ENCODE data around the gene CDC34.

The CDC34 gene

DNA sequence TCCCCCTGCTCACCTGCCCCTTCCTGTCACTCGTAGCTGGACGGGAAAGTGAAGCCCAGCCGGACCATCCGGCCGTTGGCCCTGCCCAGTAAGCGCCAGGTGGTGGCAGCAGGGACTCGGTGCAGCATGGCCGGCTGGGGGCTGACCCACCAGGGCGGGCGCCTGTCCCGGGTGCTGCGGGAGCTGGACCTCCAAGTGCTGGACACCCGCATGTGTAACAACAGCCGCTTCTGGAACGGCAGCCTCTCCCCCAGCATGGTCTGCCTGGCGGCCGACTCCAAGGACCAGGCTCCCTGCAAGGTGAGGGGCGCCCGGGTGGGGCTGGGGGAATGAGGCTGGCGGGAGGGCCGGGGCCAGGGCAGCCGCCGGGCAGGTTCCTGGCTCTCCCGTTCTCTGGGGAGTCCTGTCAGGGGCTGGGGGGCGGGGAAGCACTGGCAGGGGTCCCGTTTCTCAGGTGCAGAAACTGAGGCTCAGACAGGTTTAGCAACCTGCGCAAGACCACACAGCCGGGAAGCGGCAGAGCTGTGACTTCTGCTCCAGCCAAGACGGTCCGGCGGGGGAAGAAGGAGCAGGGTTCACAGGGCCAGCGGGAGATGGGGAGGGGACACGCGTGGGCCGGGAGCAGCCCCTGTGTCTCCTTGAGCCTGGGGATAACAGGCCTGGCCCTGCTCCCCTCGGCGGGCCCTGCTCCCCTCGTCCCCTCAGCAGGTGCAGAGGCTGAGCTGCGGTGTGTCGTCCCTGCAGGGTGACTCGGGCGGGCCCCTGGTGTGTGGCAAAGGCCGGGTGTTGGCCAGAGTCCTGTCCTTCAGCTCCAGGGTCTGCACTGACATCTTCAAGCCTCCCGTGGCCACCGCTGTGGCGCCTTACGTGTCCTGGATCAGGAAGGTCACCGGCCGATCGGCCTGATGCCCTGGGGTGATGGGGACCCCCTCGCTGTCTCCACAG, 17.6 kb downstream of the CDC34 start:
- no peak overlapping the region for H2AFZ ChIP-seq (ENCODE audit: low read length, unreplicated experiment)
- H3K36me3 ChIP-seq (ENCODE audit: insufficient read depth, low read length) = no peaks in the 10 kb centered on the region
- no peaks in the 10 kb centered on the region for H3K79me2 ChIP-seq (ENCODE audit: control insufficient read depth, insufficient read depth, low read length, unreplicated experiment)
- H3K27ac ChIP-seq (ENCODE audit: low read depth, low read length) = no peak overlapping the region
- no peaks in the 10 kb centered on the region for H3K4me1 ChIP-seq (ENCODE audit: control insufficient read depth, insufficient read depth, low read length, unreplicated experiment)
- H3K27me3 ChIP-seq (ENCODE audit: insufficient read depth, low read length) = no peaks in the 10 kb centered on the region
- H3K4me3 ChIP-seq (ENCODE audit: low read depth, low read length) = no peak overlapping the region

DNA sequence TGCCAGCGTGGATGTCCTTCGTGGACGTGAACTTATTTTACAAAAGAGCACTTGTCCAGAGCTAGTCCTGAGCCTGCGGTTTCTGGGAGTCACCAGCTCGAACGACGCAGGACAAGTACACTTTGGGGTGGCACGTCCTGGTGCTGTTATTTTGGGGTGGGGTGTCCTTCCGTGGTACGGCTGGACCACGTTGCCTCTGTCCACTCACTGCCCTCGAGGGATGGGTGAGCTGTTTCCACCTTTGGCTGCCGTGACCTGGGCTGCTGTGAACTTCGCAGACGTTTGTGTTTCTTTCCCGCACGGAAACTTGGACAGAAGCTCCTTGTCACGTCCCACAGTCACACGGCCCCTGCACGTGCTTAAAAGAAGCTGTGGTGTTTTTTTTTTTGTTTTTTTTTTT, 23.3 kb downstream of the CDC34 start:
- Histone ChIP-seq H3K4me3 (ENCODE audit: low read depth, low read length) (no peak overlapping the region), H3K36me3 (ENCODE audit: insufficient read depth, low read length) (no peaks in the 10 kb centered on the region), H3K27ac (ENCODE audit: low read depth, low read length) (no peak overlapping the region), H3K4me1 (ENCODE audit: control insufficient read depth, insufficient read depth, low read length, unreplicated experiment) (no peaks in the 10 kb centered on the region), H2AFZ (ENCODE audit: low read length, unreplicated experiment) (no peak overlapping the region), H3K79me2 (ENCODE audit: control insufficient read depth, insufficient read depth, low read length, unreplicated experiment) (no peaks in the 10 kb centered on the region), H3K27me3 (ENCODE audit: insufficient read depth, low read length) (no peaks in the 10 kb centered on the region)

DNA sequence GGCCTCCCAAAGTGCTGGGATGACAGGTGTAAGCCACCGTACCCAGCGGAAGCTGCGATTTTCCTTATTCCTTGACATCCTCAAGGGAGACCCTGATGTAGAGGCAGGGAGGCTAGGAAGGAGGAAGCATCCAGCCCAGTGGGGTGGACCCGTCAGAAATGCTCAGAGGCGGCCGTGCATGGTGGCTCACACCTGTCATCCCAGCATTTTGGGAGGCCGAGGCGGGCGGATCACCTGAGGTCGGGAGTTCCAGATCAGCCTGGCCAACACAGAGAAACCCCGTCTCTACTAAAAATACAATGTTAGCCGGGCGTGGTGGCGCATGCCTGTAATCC, 23.9 kb downstream of the CDC34 start:
- H2AFZ ChIP-seq (ENCODE audit: low read length, unreplicated experiment) = no peak overlapping the region
- H3K4me1 ChIP-seq (ENCODE audit: control insufficient read depth, insufficient read depth, low read length, unreplicated experiment) = no peaks in the 10 kb centered on the region

DNA sequence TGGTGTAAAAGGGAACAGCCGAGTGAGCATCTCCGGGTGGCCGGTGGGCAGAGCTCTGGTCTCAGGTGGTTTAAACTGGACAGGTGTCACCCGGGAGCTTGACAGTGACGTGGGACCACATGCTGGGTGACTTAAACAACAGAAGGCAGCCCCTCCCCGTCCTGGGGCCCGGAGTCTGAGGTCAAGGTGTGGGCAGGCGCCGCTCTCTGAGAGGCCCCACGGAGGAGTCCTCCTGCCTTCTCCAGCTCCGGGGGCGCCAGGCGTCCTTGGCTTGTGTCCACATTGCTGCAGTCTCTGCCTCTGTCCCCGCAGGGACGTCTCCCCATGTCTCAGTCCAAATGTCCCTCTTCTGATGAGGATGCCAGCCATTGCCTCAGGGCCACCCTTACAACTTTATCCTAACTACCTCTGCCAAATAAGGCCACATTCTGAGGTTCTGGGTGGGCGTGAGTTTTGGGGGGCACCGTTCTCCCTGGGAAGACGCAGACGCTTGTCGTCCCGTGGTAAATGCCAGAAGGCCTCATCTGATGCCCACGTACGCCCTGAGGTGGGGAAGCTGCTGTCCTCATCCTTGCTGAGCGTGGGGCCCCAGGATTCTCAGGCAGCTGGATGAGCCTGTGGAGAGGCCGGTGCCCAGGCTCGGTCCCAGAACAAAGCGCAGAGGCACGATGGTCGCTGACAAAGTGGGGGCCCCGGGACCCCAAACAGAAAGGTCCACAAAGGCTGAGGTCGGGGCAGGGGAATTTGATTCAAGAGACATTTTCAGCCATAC, 25.2 kb downstream of the CDC34 start:
- no peaks in the 10 kb centered on the region for H3K4me1 ChIP-seq (ENCODE audit: control insufficient read depth, insufficient read depth, low read length, unreplicated experiment)
- H2AFZ ChIP-seq (ENCODE audit: low read length, unreplicated experiment) = no peak overlapping the region
- no peak overlapping the region for H3K27ac ChIP-seq (ENCODE audit: low read depth, low read length)

More for the DNA sequence above, 23.9 kb downstream of the CDC34 start:
- H3K27me3 ChIP-seq (ENCODE audit: insufficient read depth, low read length) = no peaks in the 10 kb centered on the region
- no peak overlapping the region for H3K4me3 ChIP-seq (ENCODE audit: low read depth, low read length)
- H3K27ac ChIP-seq (ENCODE audit: low read depth, low read length) = no peak overlapping the region
- no peaks in the 10 kb centered on the region for H3K79me2 ChIP-seq (ENCODE audit: control insufficient read depth, insufficient read depth, low read length, unreplicated experiment)
- no peaks in the 10 kb centered on the region for H3K36me3 ChIP-seq (ENCODE audit: insufficient read depth, low read length)

DNA sequence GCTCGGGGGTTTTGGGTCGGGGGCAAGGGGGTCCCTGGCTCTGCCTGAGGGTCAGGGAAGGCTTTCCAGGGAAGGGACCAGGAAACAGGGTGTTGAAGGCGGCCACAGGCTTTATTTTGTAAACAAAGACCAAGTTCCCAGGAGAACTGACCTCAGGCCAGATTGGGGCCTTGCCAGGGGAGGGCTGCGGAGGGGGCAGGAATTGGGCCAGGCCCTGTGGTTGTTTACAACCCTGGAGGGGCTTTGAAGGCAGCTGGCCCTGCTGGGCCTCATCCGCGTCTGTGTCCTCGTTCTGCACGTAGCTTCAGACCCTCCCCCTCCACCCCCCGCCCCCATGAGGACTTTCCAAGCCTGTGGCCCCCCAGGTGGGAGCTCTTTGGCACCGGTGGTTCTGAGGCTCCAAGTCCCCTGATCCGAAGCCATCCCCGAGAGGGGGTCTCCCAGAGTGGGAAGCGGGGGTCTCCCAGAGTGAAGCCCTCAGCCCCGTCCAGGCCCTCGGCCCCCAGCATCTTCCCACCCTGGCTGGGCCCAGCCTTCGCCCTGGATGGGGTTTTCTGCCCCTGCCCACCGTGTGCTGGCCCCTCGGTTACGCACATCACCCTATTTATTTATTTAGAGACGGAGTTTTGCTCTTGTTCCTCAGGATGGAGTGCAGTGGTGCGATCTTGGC, 27.3 kb downstream of the CDC34 start:
- Histone ChIP-seq H3K27me3 (ENCODE audit: insufficient read depth, low read length) (no peaks in the 10 kb centered on the region), H3K79me2 (ENCODE audit: control insufficient read depth, insufficient read depth, low read length, unreplicated experiment) (no peaks in the 10 kb centered on the region), H3K4me1 (ENCODE audit: control insufficient read depth, insufficient read depth, low read length, unreplicated experiment) (no peaks in the 10 kb centered on the region), H3K4me3 (ENCODE audit: low read depth, low read length) (no peak overlapping the region), H3K36me3 (ENCODE audit: insufficient read depth, low read length) (no peaks in the 10 kb centered on the region), H3K27ac (ENCODE audit: low read depth, low read length) (no peak overlapping the region), H2AFZ (ENCODE audit: low read length, unreplicated experiment) (no peak overlapping the region)

More for the DNA sequence above, 25.2 kb downstream of the CDC34 start:
- no peak overlapping the region for H3K4me3 ChIP-seq (ENCODE audit: low read depth, low read length)
- no peaks in the 10 kb centered on the region for H3K36me3 ChIP-seq (ENCODE audit: insufficient read depth, low read length)
- no peaks in the 10 kb centered on the region for H3K27me3 ChIP-seq (ENCODE audit: insufficient read depth, low read length)
- no peaks in the 10 kb centered on the region for H3K79me2 ChIP-seq (ENCODE audit: control insufficient read depth, insufficient read depth, low read length, unreplicated experiment)

DNA sequence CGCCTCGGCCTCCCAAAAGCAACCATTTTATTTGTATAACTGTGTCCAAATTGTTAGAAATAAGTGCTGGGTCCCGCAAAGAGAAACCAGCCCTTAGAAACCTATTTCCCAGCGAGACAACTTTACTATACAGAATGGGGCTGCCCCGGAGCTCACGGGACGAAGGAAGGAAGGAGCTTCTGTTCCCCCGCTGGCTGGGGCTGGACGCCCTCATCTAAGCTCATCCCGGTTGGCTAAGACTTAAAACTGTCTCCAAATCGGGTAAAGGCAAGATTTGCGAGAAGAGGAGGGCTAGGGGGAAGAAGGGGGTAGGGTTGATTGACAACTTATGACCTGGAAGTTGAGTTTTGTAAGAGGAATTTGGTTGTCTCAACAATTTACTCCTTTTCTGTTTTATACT, 28.6 kb downstream of the CDC34 start:
- no peaks in the 10 kb centered on the region for H3K79me2 ChIP-seq (ENCODE audit: control insufficient read depth, insufficient read depth, low read length, unreplicated experiment)
- no peak overlapping the region for H3K27ac ChIP-seq (ENCODE audit: low read depth, low read length)
- no peaks in the 10 kb centered on the region for H3K36me3 ChIP-seq (ENCODE audit: insufficient read depth, low read length)
- H3K4me3 ChIP-seq (ENCODE audit: low read depth, low read length) = no peak overlapping the region
- H2AFZ ChIP-seq (ENCODE audit: low read length, unreplicated experiment) = no peak overlapping the region
- H3K27me3 ChIP-seq (ENCODE audit: insufficient read depth, low read length) = no peaks in the 10 kb centered on the region
- no peaks in the 10 kb centered on the region for H3K4me1 ChIP-seq (ENCODE audit: control insufficient read depth, insufficient read depth, low read length, unreplicated experiment)

DNA sequence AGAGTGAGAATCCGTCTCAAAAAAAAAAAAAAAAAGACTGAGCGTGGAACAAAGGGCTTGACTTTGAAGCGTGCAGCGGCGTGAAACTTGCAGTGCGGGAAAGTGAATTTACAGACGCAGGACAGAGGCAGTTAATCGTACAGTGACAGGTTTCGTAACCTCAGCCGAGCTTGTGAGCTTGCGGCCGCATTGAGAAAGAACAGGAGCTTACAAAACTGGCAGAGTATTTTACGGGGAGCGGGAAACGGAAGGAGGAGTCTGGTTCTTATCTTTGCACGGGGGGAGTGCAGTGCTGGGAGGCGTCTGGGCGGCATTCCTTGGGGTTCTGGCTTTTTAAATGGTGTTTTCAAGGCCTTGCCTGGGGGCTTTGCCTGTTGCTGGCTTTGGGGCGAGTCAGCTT, 34.8 kb downstream of the CDC34 start:
- Histone ChIP-seq H2AFZ (ENCODE audit: low read length, unreplicated experiment) (no peak overlapping the region), H3K4me3 (ENCODE audit: low read depth, low read length) (no peak overlapping the region), H3K36me3 (ENCODE audit: insufficient read depth, low read length) (no peaks in the 10 kb centered on the region), H3K79me2 (ENCODE audit: control insufficient read depth, insufficient read depth, low read length, unreplicated experiment) (no peaks in the 10 kb centered on the region), H3K4me1 (ENCODE audit: control insufficient read depth, insufficient read depth, low read length, unreplicated experiment) (no peaks in the 10 kb centered on the region), H3K27me3 (ENCODE audit: insufficient read depth, low read length) (no peaks in the 10 kb centered on the region), H3K27ac (ENCODE audit: low read depth, low read length) (no peak overlapping the region)

DNA sequence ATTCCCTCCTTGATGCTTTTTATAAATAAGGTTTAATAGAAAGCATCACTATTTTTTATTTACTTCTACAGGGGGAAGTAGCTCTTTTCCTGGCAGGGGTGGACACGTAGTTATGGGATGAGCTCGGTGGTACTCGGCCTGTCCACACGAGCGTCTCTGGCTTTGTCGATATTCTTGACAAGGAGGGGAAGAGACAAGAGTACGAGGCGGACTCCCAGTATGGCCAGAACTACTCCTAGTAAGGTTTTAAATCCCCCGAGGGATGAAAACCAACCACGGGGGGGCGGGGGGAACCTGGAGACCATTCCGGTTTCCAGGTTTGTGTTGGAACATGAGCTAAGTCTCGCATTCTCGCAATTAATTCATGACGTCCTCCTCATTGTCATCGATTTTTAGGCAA, 35.3 kb downstream of the CDC34 start:
- no peaks in the 10 kb centered on the region for H3K27me3 ChIP-seq (ENCODE audit: insufficient read depth, low read length)
- H3K36me3 ChIP-seq (ENCODE audit: insufficient read depth, low read length) = no peaks in the 10 kb centered on the region
- no peaks in the 10 kb centered on the region for H3K4me1 ChIP-seq (ENCODE audit: control insufficient read depth, insufficient read depth, low read length, unreplicated experiment)
- no peaks in the 10 kb centered on the region for H3K79me2 ChIP-seq (ENCODE audit: control insufficient read depth, insufficient read depth, low read length, unreplicated experiment)
- no peak overlapping the region for H3K27ac ChIP-seq (ENCODE audit: low read depth, low read length)
- H2AFZ ChIP-seq (ENCODE audit: low read length, unreplicated experiment) = no peak overlapping the region
- no peak overlapping the region for H3K4me3 ChIP-seq (ENCODE audit: low read depth, low read length)

DNA sequence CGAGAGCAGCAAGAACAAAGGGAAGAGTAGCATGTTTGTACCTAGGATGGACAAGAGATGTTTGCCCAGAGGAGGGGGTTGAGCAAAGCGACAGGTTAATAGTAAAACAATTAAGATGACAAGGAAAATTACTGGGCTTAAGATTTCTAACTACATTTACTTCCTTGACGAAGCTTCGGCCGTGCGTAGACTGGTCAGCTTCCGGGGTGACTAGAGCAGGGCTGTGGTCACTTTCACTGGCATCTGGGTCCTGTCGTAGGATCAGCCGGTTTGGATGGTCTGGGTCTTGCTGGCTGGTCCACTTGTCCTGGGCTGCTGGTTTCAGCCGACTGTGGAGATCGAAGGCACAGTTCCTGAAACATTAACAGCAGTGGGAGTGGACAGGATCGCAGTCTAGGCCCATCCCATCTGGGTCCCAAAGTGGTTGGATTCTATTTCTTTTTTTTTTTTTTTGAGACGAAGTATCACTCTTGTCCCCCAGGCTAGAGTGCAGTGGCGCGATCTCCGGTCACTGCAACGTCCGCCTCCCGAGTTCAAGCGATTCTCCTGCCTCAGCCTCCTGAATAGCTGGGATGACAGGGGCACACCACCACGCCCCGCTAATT, 35.8 kb downstream of the CDC34 start:
- H3K79me2 ChIP-seq (ENCODE audit: control insufficient read depth, insufficient read depth, low read length, unreplicated experiment) = no peaks in the 10 kb centered on the region
- no peak overlapping the region for H3K4me3 ChIP-seq (ENCODE audit: low read depth, low read length)
- no peak overlapping the region for H3K27ac ChIP-seq (ENCODE audit: low read depth, low read length)
- no peaks in the 10 kb centered on the region for H3K4me1 ChIP-seq (ENCODE audit: control insufficient read depth, insufficient read depth, low read length, unreplicated experiment)
- no peaks in the 10 kb centered on the region for H3K27me3 ChIP-seq (ENCODE audit: insufficient read depth, low read length)
- no peak overlapping the region for H2AFZ ChIP-seq (ENCODE audit: low read length, unreplicated experiment)
- H3K36me3 ChIP-seq (ENCODE audit: insufficient read depth, low read length) = no peaks in the 10 kb centered on the region

DNA sequence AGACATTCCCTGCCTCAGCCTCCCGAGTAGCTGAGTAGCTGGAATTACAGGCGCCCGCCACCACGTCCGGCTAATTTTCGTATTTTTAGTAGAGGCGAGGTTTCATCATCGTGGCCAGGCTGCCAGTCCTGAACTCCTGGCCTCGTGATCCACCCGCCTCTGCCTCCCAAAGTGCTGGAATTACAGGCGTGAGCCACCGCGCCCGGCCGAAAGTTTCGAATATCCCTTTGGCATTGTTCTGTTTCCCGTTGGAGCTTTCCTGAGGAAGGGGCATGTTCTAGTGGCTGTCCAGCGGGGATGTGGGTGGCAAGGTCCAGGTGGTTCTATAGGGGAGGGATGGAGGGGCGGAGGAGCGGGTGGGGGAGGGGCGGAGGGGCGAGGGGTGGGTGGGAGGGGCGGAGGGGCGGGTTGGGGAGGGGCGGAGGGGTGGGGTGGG, 38.7 kb downstream of the CDC34 start:
- no peak overlapping the region for H2AFZ ChIP-seq (ENCODE audit: low read length, unreplicated experiment)
- no peaks in the 10 kb centered on the region for H3K27me3 ChIP-seq (ENCODE audit: insufficient read depth, low read length)
- H3K79me2 ChIP-seq (ENCODE audit: control insufficient read depth, insufficient read depth, low read length, unreplicated experiment) = peaks cover 26% of the 10 kb centered on the region
- peaks cover 9% of the 10 kb centered on the region for H3K4me1 ChIP-seq (ENCODE audit: control insufficient read depth, insufficient read depth, low read length, unreplicated experiment)
- H3K36me3 ChIP-seq (ENCODE audit: insufficient read depth, low read length) = no peaks in the 10 kb centered on the region
- no peak overlapping the region for H3K27ac ChIP-seq (ENCODE audit: low read depth, low read length)
- no peak overlapping the region for H3K4me3 ChIP-seq (ENCODE audit: low read depth, low read length)

Measured in ACC112 (cell line).